ENCODE measurements around the gene TMED8. TPM values are rescaled to one million over a fixed set of nuclear protein-coding genes. Genes with fewer than 3 reads are reported as not detected.
A peak's percentile ranks its signal among the peaks of the same experiment; 100 is the strongest.

TMED8 gene
- total RNA-seq, 2 donors from 2014 or later = 20.5 to 27.6 TPM

DNA sequence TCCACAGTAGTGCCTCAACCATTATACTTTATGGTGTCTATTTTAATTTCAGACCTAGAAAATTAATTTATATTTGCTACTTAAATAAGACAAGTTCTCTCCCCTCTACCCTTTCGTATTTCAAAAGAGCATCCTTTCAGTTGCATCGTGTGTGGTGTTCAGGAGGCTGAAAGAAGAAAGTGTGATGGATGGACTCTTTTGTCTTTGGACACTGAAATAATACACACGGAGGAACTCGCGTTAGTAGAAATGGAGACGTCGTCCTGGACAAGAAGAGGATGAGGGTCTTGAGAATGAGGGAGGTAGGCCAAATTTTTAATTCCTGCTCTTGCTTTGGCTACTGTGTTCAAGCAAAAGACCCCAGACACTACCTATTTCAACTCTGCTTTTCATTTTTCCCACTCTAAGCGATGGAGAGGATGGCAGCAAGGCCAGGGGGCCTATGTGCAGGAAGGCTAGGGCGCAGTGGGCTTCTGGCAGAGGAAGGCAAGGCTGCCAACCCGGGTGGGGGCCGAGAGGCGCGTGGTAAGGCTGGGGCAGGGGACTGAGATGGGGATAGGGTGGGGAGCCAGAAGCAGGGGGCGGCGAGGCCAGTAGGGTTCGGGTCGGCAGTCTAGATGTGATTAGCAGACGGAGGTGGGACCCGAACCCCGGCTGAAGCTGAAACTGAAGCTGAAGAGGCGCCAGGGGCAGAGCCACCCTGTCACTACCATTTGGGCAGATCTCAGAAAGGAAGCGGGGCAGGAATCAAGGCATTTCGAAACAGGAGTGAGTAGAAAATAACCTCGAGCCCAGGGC is 722 bp downstream of the TMED8 start:
- no peak overlapping the region for H3K4me3 Mint-ChIP-seq
- no peaks in the 10 kb centered on the region for H3K27me3 ChIP-seq (ENCODE audit: control insufficient read depth, insufficient read depth, low read length, poor library complexity, severe bottlenecking)
- TF ChIP-seq, protein P1, sequence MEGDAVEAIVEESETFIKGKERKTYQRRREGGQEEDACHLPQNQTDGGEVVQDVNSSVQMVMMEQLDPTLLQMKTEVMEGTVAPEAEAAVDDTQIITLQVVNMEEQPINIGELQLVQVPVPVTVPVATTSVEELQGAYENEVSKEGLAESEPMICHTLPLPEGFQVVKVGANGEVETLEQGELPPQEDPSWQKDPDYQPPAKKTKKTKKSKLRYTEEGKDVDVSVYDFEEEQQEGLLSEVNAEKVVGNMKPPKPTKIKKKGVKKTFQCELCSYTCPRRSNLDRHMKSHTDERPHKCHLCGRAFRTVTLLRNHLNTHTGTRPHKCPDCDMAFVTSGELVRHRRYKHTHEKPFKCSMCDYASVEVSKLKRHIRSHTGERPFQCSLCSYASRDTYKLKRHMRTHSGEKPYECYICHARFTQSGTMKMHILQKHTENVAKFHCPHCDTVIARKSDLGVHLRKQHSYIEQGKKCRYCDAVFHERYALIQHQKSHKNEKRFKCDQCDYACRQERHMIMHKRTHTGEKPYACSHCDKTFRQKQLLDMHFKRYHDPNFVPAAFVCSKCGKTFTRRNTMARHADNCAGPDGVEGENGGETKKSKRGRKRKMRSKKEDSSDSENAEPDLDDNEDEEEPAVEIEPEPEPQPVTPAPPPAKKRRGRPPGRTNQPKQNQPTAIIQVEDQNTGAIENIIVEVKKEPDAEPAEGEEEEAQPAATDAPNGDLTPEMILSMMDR (conservative IDR thresholded peaks at IDR 0.05) = no peak
- H3K4me3 ChIP-seq (ENCODE audit: low read length) = peak overlapping the region; percentile 86
- H3K36me3 ChIP-seq (ENCODE audit: control insufficient read depth, insufficient read depth, low read length) = no peaks in the 10 kb centered on the region
- H3K36me3 Mint-ChIP-seq (ENCODE audit: low read depth) = peaks cover under 1% of the 10 kb centered on the region
- peak overlapping the region; percentile 85 for H3K27ac ChIP-seq (ENCODE audit: low read depth, low read length)
- H3K9ac ChIP-seq (ENCODE audit: extremely low read depth, low read length, poor library complexity, severe bottlenecking) = peak overlapping the region; percentile 86
- peaks cover 37% of the 10 kb centered on the region for H3K4me1 Mint-ChIP-seq
- H3K9me3 Mint-ChIP-seq = no peaks in the 10 kb centered on the region
- no peaks in the 10 kb centered on the region for H3K9me3 ChIP-seq (ENCODE audit: control insufficient read depth, low read length)
- H3K4me1 ChIP-seq (ENCODE audit: control insufficient read depth, insufficient read depth, low read length) = peaks cover 10% of the 10 kb centered on the region
- WGBS, 2 experiments (ENCODE audit: insufficient coverage in 1 of 2, insufficient read length in 1 of 2) = 32 to 43% methylated on average over 16 to 23 of the region's 24 CpGs
- DNase-seq = peak; percentile 78
- peak overlapping the region; percentile 84 for H3K27ac Mint-ChIP-seq
- H3K27me3 Mint-ChIP-seq (ENCODE audit: insufficient read depth) = peaks cover 4% of the 10 kb centered on the region

DNA sequence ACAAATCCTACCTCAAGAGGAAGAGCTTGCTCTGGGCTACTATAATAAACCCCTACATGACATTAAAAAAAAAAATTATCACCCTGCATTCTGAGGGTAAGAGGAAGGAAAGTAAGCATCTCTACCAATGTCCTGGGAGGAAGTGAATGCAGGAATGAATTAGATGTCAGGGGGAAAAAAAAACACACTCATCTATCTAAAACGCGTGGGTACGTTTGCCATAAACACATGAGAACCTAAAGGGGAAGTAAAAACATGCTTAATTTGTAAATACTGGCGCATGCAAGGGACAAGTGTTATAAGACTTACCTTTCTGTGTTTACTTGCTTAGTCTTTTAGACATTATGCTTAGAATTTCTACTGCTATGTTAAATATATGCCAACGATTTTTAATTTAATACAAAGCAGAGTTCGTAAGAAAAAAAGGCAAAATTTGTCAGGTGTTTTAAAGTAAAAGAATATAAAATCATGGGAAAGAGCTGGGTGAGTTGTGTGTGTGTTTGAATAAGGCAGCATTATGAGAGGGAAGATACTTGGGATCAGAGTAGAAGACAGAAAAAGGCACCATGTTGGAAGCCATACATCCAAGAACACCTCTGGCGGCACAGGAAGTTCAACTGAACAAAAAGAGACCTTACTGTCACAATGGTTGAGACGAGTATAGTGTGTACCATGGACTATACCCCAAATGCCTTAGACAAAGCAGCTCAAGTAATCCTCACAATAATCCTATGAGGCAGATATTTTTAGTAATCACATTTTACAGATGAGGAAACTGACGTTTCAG is 1.5 kb downstream of the TMED8 start:
- no peaks in the 10 kb centered on the region for H3K9me3 Mint-ChIP-seq
- H3K4me1 Mint-ChIP-seq = peaks cover 37% of the 10 kb centered on the region
- H3K36me3 Mint-ChIP-seq (ENCODE audit: low read depth) = no peaks in the 10 kb centered on the region
- peaks cover 10% of the 10 kb centered on the region for H3K4me1 ChIP-seq (ENCODE audit: control insufficient read depth, insufficient read depth, low read length)
- peaks cover 4% of the 10 kb centered on the region for H3K27me3 Mint-ChIP-seq (ENCODE audit: insufficient read depth)
- 92 to 100% methylated on average over 2 to 9 of the region's 9 CpGs for WGBS, 2 experiments (ENCODE audit: insufficient coverage in 1 of 2, insufficient read length in 1 of 2)
- no peak for DNase-seq
- H3K9ac ChIP-seq (ENCODE audit: extremely low read depth, low read length, poor library complexity, severe bottlenecking) = peak overlapping the region; percentile 86
- no peak overlapping the region for H3K27ac ChIP-seq (ENCODE audit: low read depth, low read length)
- no peaks in the 10 kb centered on the region for H3K36me3 ChIP-seq (ENCODE audit: control insufficient read depth, insufficient read depth, low read length)
- TF ChIP-seq, protein P1 (conservative IDR thresholded peaks at IDR 0.05) = no peak
- H3K27ac Mint-ChIP-seq = no peak overlapping the region
- no peaks in the 10 kb centered on the region for H3K9me3 ChIP-seq (ENCODE audit: control insufficient read depth, low read length)
- H3K4me3 Mint-ChIP-seq = no peak overlapping the region
- H3K27me3 ChIP-seq (ENCODE audit: control insufficient read depth, insufficient read depth, low read length, poor library complexity, severe bottlenecking) = no peaks in the 10 kb centered on the region
- peak overlapping the region; percentile 86 for H3K4me3 ChIP-seq (ENCODE audit: low read length)

DNA sequence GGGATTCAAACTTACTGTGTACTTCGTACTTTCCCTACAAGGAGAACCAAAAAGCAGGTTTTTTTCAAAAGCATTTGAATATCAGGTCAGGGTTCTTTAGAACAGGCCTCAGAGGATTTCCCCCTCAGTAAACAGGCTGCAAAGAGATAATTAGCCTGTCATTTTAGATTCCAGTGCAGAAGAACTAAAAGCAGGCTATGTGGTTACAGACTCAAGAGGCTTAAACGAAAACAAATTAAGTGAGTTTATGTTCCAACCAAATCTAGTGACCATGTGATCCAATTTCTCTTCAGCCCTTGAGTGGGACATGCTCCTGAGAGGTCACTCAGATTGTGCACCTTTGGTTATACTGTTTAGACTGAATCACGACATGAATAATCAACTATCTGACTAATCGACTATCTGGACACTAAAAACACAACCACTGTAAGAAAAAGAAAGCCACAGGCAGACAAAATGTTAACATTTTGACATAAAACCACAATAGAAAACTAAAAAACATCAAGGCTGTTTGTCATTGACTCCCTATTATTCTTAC is 4.5 kb downstream of the TMED8 start:
- no peaks in the 10 kb centered on the region for H3K9me3 ChIP-seq (ENCODE audit: control insufficient read depth, low read length)
- H3K27me3 ChIP-seq (ENCODE audit: control insufficient read depth, insufficient read depth, low read length, poor library complexity, severe bottlenecking) = no peaks in the 10 kb centered on the region
- H3K4me3 ChIP-seq (ENCODE audit: low read length) = peak overlapping the region; percentile 8
- H3K27ac Mint-ChIP-seq = no peak overlapping the region
- TF ChIP-seq, protein P1 (conservative IDR thresholded peaks at IDR 0.05) = no peak
- no peaks in the 10 kb centered on the region for H3K36me3 Mint-ChIP-seq (ENCODE audit: low read depth)
- H3K9ac ChIP-seq (ENCODE audit: extremely low read depth, low read length, poor library complexity, severe bottlenecking) = no peak overlapping the region
- H3K9me3 Mint-ChIP-seq = no peaks in the 10 kb centered on the region
- no peak overlapping the region for H3K27ac ChIP-seq (ENCODE audit: low read depth, low read length)
- no peak overlapping the region for H3K4me3 Mint-ChIP-seq
- 81 to 87% methylated on average over 3 to 4 of the region's 4 CpGs for WGBS, 2 experiments (ENCODE audit: insufficient coverage in 1 of 2, insufficient read length in 1 of 2)
- no peak for DNase-seq
- peaks cover 10% of the 10 kb centered on the region for H3K4me1 ChIP-seq (ENCODE audit: control insufficient read depth, insufficient read depth, low read length)
- H3K4me1 Mint-ChIP-seq = peaks cover 37% of the 10 kb centered on the region
- no peaks in the 10 kb centered on the region for H3K27me3 Mint-ChIP-seq (ENCODE audit: insufficient read depth)
- no peaks in the 10 kb centered on the region for H3K36me3 ChIP-seq (ENCODE audit: control insufficient read depth, insufficient read depth, low read length)
